DOHH2 (cell line): Measurements from ENCODE around the gene CCDC185.

ENCODE experiments used
- H3F3A ChIP-seq: fragments of 200-600 bp; sonication (generic), shearing (Covaris generic); 2 replicates; pipeline ENCODE4 v1.6.0; 2016; ENCODE audit warnings: antibody characterized with exemption, mild to moderate bottlenecking; ENCODE audit not compliant: control insufficient read depth, insufficient read depth
- H3K27ac ChIP-seq: fragments of 200-600 bp; sonication (generic); 2 replicates; pipeline ENCODE4 v1.5.1; 2014; ENCODE audit warnings: low read depth, mild to moderate bottlenecking, low read length, moderate library complexity
- H3K27me3 ChIP-seq: fragments of 200-600 bp; sonication (generic); 2 replicates; pipeline ENCODE4 v1.6.1; 2014; ENCODE audit warnings: mild to moderate bottlenecking, low read length, mixed read lengths; ENCODE audit not compliant: control insufficient read depth
- H3K36me3 ChIP-seq: fragments of 200-600 bp; sonication (generic); 2 replicates; pipeline ENCODE4 v1.6.1; 2014; ENCODE audit warnings: mild to moderate bottlenecking, low read length, moderate library complexity, mixed read lengths; ENCODE audit not compliant: control insufficient read depth
- H3K4me1 ChIP-seq: fragments of 200-600 bp; sonication (generic); 2 replicates; pipeline ENCODE4 v1.6.1; 2014; ENCODE audit warnings: mild to moderate bottlenecking, low read length, mixed read lengths; ENCODE audit not compliant: control insufficient read depth
- H3K4me2 ChIP-seq: fragments of 200-600 bp; sonication (generic); 2 replicates; pipeline ENCODE4 v1.6.0; 2014; ENCODE audit warnings: mild to moderate bottlenecking, low read length, moderate library complexity
- H3K4me3 ChIP-seq: fragments of 200-600 bp; sonication (generic); 2 replicates; pipeline ENCODE4 v1.5.1; 2014; ENCODE audit warnings: mild to moderate bottlenecking, low read length, mixed read lengths
- H3K79me2 ChIP-seq: fragments of 200-600 bp; sonication (generic); 2 replicates; pipeline ENCODE4 v1.6.1; 2014; ENCODE audit warnings: mild to moderate bottlenecking, low read length, mixed read lengths; ENCODE audit not compliant: control insufficient read depth
- H3K9me2 ChIP-seq: fragments of 200-600 bp; sonication (generic); replicated peaks from 2 replicates; pipeline ENCODE4 v1.6.1; 2014; ENCODE audit warnings: mild to moderate bottlenecking, low read length, mixed read lengths; ENCODE audit not compliant: control insufficient read depth
- H3K9me3 ChIP-seq: fragments of 200-600 bp; sonication (generic); 2 replicates; pipeline ENCODE4 v1.6.1; 2014; ENCODE audit warnings: antibody characterized with exemption, low read length, mixed read lengths; ENCODE audit not compliant: control insufficient read depth, insufficient read depth
- H4K20me1 ChIP-seq: fragments of 200-600 bp; sonication (generic); 2 replicates; pipeline ENCODE4 v1.6.0; 2014; ENCODE audit warnings: low read depth, mild to moderate bottlenecking, antibody characterized with exemption, low read length, moderate library complexity; ENCODE audit not compliant: control insufficient read depth, insufficient read depth
- CTCF ChIP-seq: fragments of 200-600 bp; sonication (generic); IDR thresholded peaks from one replicate; pipeline ENCODE4 v1.5.1; 2014; ENCODE audit warnings: antibody characterized with exemption, mild to moderate bottlenecking, low read depth, low read length; ENCODE audit not compliant: poor library complexity, severe bottlenecking
- EZH2phosphoT487 ChIP-seq: fragments of 200-600 bp; sonication (generic); IDR thresholded peaks from 2 replicates; pipeline ENCODE4 v1.6.1; 2017; ENCODE audit warnings: borderline replicate concordance, mild to moderate bottlenecking, antibody characterized with exemption, low read length, moderate library complexity, mixed read lengths

CCDC185 gene

GRCh38 chr1:223430236-223430635 lies 37.0 kb downstream of the CCDC185 start:
- Histone ChIP-seq H3K36me3 (no peaks in the 10 kb centered on the region), H3K9me3 (no peaks in the 10 kb centered on the region), H3K27ac (no peak overlapping the region), H3K27me3 (no peaks in the 10 kb centered on the region), H3F3A (no peaks in the 10 kb centered on the region), H4K20me1 (no peaks in the 10 kb centered on the region), H3K9me2 (no peaks in the 10 kb centered on the region), H3K4me3 (no peak overlapping the region), H3K4me2 (no peak overlapping the region), H3K79me2 (no peaks in the 10 kb centered on the region), H3K4me1 (no peaks in the 10 kb centered on the region)
- no peak for TF ChIP-seq CTCF
- no peak for TF ChIP-seq EZH2phosphoT487

GRCh38 chr1:223437151-223437550 lies 43.9 kb downstream of the CCDC185 start:
- H3K9me3 ChIP-seq, result no peaks in the 10 kb centered on the region
- H3F3A ChIP-seq, result no peaks in the 10 kb centered on the region
- no peaks in the 10 kb centered on the region for H3K36me3 ChIP-seq
- H3K4me1 ChIP-seq, result no peaks in the 10 kb centered on the region
- H3K27me3 ChIP-seq, result no peaks in the 10 kb centered on the region
- no peak for TF ChIP-seq EZH2phosphoT487
- no peak for TF ChIP-seq CTCF
- no peak overlapping the region for H3K4me3 ChIP-seq
- no peak overlapping the region for H3K4me2 ChIP-seq
- no peaks in the 10 kb centered on the region for H3K79me2 ChIP-seq
- no peaks in the 10 kb centered on the region for H3K9me2 ChIP-seq
- no peak overlapping the region for H3K27ac ChIP-seq
- H4K20me1 ChIP-seq, result no peaks in the 10 kb centered on the region

GRCh38 chr1:223443397-223443796 lies 50.2 kb downstream of the CCDC185 start:
- Histone ChIP-seq H3K27ac (no peak overlapping the region), H3K9me3 (peaks cover 10% of the 10 kb centered on the region; the same call in 1 of the 2 replicates), H3K36me3 (no peaks in the 10 kb centered on the region), H3K9me2 (no peaks in the 10 kb centered on the region), H3K27me3 (no peaks in the 10 kb centered on the region), H3F3A (no peaks in the 10 kb centered on the region), H3K4me3 (no peak overlapping the region), H4K20me1 (no peaks in the 10 kb centered on the region), H3K4me2 (no peak overlapping the region), H3K4me1 (no peaks in the 10 kb centered on the region), H3K79me2 (no peaks in the 10 kb centered on the region)
- no peak for TF ChIP-seq CTCF
- no peak for TF ChIP-seq EZH2phosphoT487

- Histone ChIP-seq H3K4me2 (no peak overlapping the region), H4K20me1 (no peaks in the 10 kb centered on the region), H3K36me3 (no peaks in the 10 kb centered on the region), H3K9me2 (no peaks in the 10 kb centered on the region), H3K27ac (no peak overlapping the region), H3K4me3 (no peak overlapping the region), H3K4me1 (no peaks in the 10 kb centered on the region), H3K9me3 (peaks cover 10% of the 10 kb centered on the region; the same call in 1 of the 2 replicates), H3F3A (no peaks in the 10 kb centered on the region), H3K27me3 (no peaks in the 10 kb centered on the region), H3K79me2 (no peaks in the 10 kb centered on the region)
- TF ChIP-seq CTCF (no peak), EZH2phosphoT487 (no peak)
These were observed 51.2 kb downstream of the CCDC185 start for GRCh38 chr1:223444411-223444810.
